SK-N-SH treated with all-trans-retinoic acid at 6 μM for 48 hours (cell line): Measurements from ENCODE around the gene POP4.

Source experiments
- ATAC-seq: fragments of 200-7000 bp; cut with Tn5 transposase; 3 replicates; pipeline ENCODE4 v1.9.1; 2020; ENCODE audit warnings: mild to moderate bottlenecking, moderate library complexity
- ARNTL ChIP-seq: fragments of 450-650 bp; formaldehyde crosslinking; IDR thresholded peaks from 2 replicates; pipeline ENCODE4 v1.5.0; 2020; ENCODE audit warnings: low read depth, mild to moderate bottlenecking, moderate library complexity, borderline replicate concordance
- BACH2 ChIP-seq: fragments of 250-450 bp; sonication (Bioruptor Pico); IDR thresholded peaks from 2 replicates; pipeline ENCODE4 v1.9.0; 2021; ENCODE audit warnings: mild to moderate bottlenecking, borderline replicate concordance
- CSDC2 ChIP-seq: fragments of 250-450 bp; sonication (Bioruptor Pico); IDR thresholded peaks from 2 replicates; pipeline ENCODE4 v1.5.0; 2020; ENCODE audit warnings: mild to moderate bottlenecking, moderate library complexity
- ESRRG ChIP-seq: fragments of 250-450 bp; sonication (Bioruptor Pico); IDR thresholded peaks from 2 replicates; pipeline ENCODE4 v1.6.1; 2021; ENCODE audit warnings: mild to moderate bottlenecking
- ISL1 ChIP-seq: fragments of 250-450 bp; sonication (Bioruptor Pico); IDR thresholded peaks from 2 replicates; pipeline ENCODE4 v2.1.2; 2022; ENCODE audit warnings: mild to moderate bottlenecking, moderate library complexity
- OSR1 ChIP-seq: fragments of 250-450 bp; sonication (Bioruptor Pico); IDR thresholded peaks from 2 replicates; pipeline ENCODE4 v1.8.0; 2022; ENCODE audit warnings: moderate library complexity, mild to moderate bottlenecking, inconsistent platforms
- POU6F1 ChIP-seq: fragments of 250-450 bp; sonication (Bioruptor Pico); IDR thresholded peaks from 2 replicates; pipeline ENCODE4 v1.8.0; 2021; ENCODE audit warnings: low read depth, mild to moderate bottlenecking, moderate library complexity, borderline replicate concordance
- PPARA ChIP-seq: fragments of 250-450 bp; sonication (Bioruptor Pico); IDR thresholded peaks from 2 replicates; pipeline ENCODE4 v1.5.0; 2020; ENCODE audit warnings: mild to moderate bottlenecking, borderline replicate concordance
- SNAI2 ChIP-seq: fragments of 250-450 bp; sonication (Bioruptor Pico); IDR thresholded peaks from 2 replicates; pipeline ENCODE4 v1.5.0; 2020; ENCODE audit warnings: mild to moderate bottlenecking, moderate library complexity
- TCF4 ChIP-seq: fragments of 250-450 bp; sonication (Bioruptor Pico); IDR thresholded peaks from 2 replicates; pipeline ENCODE4 v1.8.0; 2021; ENCODE audit warnings: mild to moderate bottlenecking, moderate library complexity, borderline replicate concordance
- TOX ChIP-seq: fragments of 250-450 bp; sonication (Bioruptor Pico); IDR thresholded peaks from 2 replicates; pipeline ENCODE4 v1.8.0; 2021; ENCODE audit warnings: mild to moderate bottlenecking, moderate library complexity, borderline replicate concordance
- TSHZ2 ChIP-seq: fragments of 250-450 bp; sonication (Bioruptor Pico); IDR thresholded peaks from 2 replicates; pipeline ENCODE4 v1.5.0; 2020; ENCODE audit warnings: mild to moderate bottlenecking, moderate library complexity
- ZC3H10 ChIP-seq: fragments of 250-450 bp; sonication (Bioruptor Pico); IDR thresholded peaks from 2 replicates; pipeline ENCODE4 v1.5.1; 2021; ENCODE audit warnings: mild to moderate bottlenecking, moderate library complexity
- ZFP3 ChIP-seq: fragments of 250-450 bp; sonication (Bioruptor Pico); IDR thresholded peaks from 2 replicates; pipeline ENCODE4 v1.5.0; 2020; ENCODE audit warnings: mild to moderate bottlenecking, moderate library complexity
- ZFP30 ChIP-seq: fragments of 450-650 bp; formaldehyde crosslinking; IDR thresholded peaks from 2 replicates; pipeline ENCODE4 v1.5.0; 2022; ENCODE audit warnings: mild to moderate bottlenecking, moderate library complexity
- ZNF565 ChIP-seq: fragments of 450-650 bp; formaldehyde crosslinking; conservative IDR thresholded peaks from 2 replicates; pipeline ENCODE4 v1.5.0; 2020; ENCODE audit warnings: low read depth, mild to moderate bottlenecking, moderate library complexity
- ZNF70 ChIP-seq: fragments of 450-650 bp; formaldehyde crosslinking; IDR thresholded peaks from 2 replicates; pipeline ENCODE4 v1.5.0; 2020; ENCODE audit warnings: mild to moderate bottlenecking, moderate library complexity
- ZNF8 ChIP-seq: fragments of 450-650 bp; formaldehyde crosslinking; IDR thresholded peaks from 2 replicates; pipeline ENCODE4 v1.5.0; 2020; ENCODE audit warnings: mild to moderate bottlenecking, moderate library complexity
- TF ChIP-seq, protein P1 (sequence below): fragments of 250-450 bp; sonication (Bioruptor Pico); IDR thresholded peaks from 2 replicates; pipeline ENCODE4 v1.5.1; 2020; ENCODE audit warnings: low read depth, mild to moderate bottlenecking, moderate library complexity
- TF ChIP-seq, protein P2 (sequence below): fragments of 250-450 bp; sonication (Bioruptor Pico); IDR thresholded peaks from 2 replicates; pipeline ENCODE4 v1.8.0; 2020; ENCODE audit warnings: mild to moderate bottlenecking, moderate library complexity, borderline replicate concordance

POP4 gene

GRCh38 chr19:29634002-29634401 is 27.9 kb downstream of the POP4 start:
- TF ChIP-seq, protein P1, sequence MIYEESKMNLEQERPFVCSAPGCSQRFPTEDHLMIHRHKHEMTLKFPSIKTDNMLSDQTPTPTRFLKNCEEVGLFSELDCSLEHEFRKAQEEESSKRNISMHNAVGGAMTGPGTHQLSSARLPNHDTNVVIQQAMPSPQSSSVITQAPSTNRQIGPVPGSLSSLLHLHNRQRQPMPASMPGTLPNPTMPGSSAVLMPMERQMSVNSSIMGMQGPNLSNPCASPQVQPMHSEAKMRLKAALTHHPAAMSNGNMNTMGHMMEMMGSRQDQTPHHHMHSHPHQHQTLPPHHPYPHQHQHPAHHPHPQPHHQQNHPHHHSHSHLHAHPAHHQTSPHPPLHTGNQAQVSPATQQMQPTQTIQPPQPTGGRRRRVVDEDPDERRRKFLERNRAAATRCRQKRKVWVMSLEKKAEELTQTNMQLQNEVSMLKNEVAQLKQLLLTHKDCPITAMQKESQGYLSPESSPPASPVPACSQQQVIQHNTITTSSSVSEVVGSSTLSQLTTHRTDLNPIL, result no peak
- no peak for TF ChIP-seq ZNF565
- no peak for TF ChIP-seq OSR1 (CRISPR knock-in tag)
- no peak for TF ChIP-seq TCF4 (CRISPR knock-in tag)
- TF ChIP-seq ZFP30, result no peak
- TF ChIP-seq TSHZ2, result no peak
- TF ChIP-seq CSDC2 (CRISPR knock-in tag), result no peak
- TF ChIP-seq SNAI2 (CRISPR knock-in tag), result no peak
- TF ChIP-seq ZNF70, result no peak
- TF ChIP-seq ISL1 (CRISPR knock-in tag), result no peak
- no peak for TF ChIP-seq ARNTL (CRISPR knock-in tag)
- TF ChIP-seq ZFP3 (CRISPR knock-in tag), result no peak
- TF ChIP-seq, all 23 proteins: peak for 0
- no peak for ATAC-seq

- ATAC-seq, result no peak
- TF ChIP-seq SNAI2 (CRISPR knock-in tag), result no peak
- no peak for TF ChIP-seq PPARA (CRISPR knock-in tag)
- TF ChIP-seq ZC3H10 (CRISPR knock-in tag), result no peak
- TF ChIP-seq, protein P2, sequence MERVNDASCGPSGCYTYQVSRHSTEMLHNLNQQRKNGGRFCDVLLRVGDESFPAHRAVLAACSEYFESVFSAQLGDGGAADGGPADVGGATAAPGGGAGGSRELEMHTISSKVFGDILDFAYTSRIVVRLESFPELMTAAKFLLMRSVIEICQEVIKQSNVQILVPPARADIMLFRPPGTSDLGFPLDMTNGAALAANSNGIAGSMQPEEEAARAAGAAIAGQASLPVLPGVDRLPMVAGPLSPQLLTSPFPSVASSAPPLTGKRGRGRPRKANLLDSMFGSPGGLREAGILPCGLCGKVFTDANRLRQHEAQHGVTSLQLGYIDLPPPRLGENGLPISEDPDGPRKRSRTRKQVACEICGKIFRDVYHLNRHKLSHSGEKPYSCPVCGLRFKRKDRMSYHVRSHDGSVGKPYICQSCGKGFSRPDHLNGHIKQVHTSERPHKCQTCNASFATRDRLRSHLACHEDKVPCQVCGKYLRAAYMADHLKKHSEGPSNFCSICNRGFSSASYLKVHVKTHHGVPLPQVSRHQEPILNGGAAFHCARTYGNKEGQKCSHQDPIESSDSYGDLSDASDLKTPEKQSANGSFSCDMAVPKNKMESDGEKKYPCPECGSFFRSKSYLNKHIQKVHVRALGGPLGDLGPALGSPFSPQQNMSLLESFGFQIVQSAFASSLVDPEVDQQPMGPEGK (CRISPR knock-in tag), result no peak
- no peak for TF ChIP-seq CSDC2 (CRISPR knock-in tag)
- TF ChIP-seq, protein P1, result no peak
- TF ChIP-seq TSHZ2, result no peak
- TF ChIP-seq ZNF8 (CRISPR knock-in tag), result no peak
- no peak for TF ChIP-seq BACH2 (CRISPR knock-in tag)
Measured at GRCh38 chr19:29634423-29635130, 28.5 kb downstream of the POP4 start.

GRCh38 chr19:29635963-29636362 is 29.9 kb downstream of the POP4 start:
- no peak for ATAC-seq

More at GRCh38 chr19:29635963-29636362, 29.9 kb downstream of the POP4 start:
- TF ChIP-seq, protein P2 (CRISPR knock-in tag), result no peak
- TF ChIP-seq POU6F1 (CRISPR knock-in tag) (no peak), TSHZ2 (no peak), ZC3H10 (CRISPR knock-in tag) (no peak), ESRRG (no peak), TOX (no peak), ARNTL (CRISPR knock-in tag) (no peak), BACH2 (CRISPR knock-in tag) (no peak)
